H9 (cell line): ENCODE measurements around the gene RTL9. TPM values are rescaled to one million over a fixed set of nuclear protein-coding genes. Genes with fewer than 3 reads are reported as not detected.

Experiments used
- DNase-seq: peaks from one replicate; pipeline ENCODE4 v3.0.0-alpha.2; 2017
- H2AFZ ChIP-seq: one replicate; pipeline ENCODE4 v1.6.1; 2013; ENCODE audit warnings: mild to moderate bottlenecking, low read length, control low read depth, moderate library complexity
- H2AK5ac ChIP-seq: 2 replicates; pipeline ENCODE4 v1.6.1; 2013; ENCODE audit warnings: low read length, control low read depth, mixed read lengths; ENCODE audit not compliant: insufficient read length
- H2BK120ac ChIP-seq: one replicate; pipeline ENCODE4 v1.6.1; 2013; ENCODE audit warnings: low read depth, mild to moderate bottlenecking, low read length, control low read depth, inconsistent platforms; ENCODE audit not compliant: poor library complexity, severe bottlenecking
- H2BK12ac ChIP-seq: 2 replicates; pipeline ENCODE4 v1.6.1; 2013; ENCODE audit warnings: low read length, control low read depth, mixed read lengths, low read depth; ENCODE audit not compliant: insufficient read length
- H2BK15ac ChIP-seq: 2 replicates; pipeline ENCODE4 v1.6.1; 2013; ENCODE audit warnings: low read depth, low read length, control low read depth
- H2BK20ac ChIP-seq: one replicate; pipeline ENCODE4 v1.6.1; 2013; ENCODE audit warnings: low read depth, mild to moderate bottlenecking, low read length, control low read depth, inconsistent platforms; ENCODE audit not compliant: poor library complexity, severe bottlenecking
- H2BK5ac ChIP-seq: 2 replicates; pipeline ENCODE4 v1.6.1; 2013; ENCODE audit warnings: low read length, control low read depth, mixed read lengths; ENCODE audit not compliant: insufficient read length
- H3K14ac ChIP-seq: 2 replicates; pipeline ENCODE4 v1.6.1; 2013; ENCODE audit warnings: low read length, control low read depth; ENCODE audit not compliant: insufficient read depth
- H3K18ac ChIP-seq: 2 replicates; pipeline ENCODE4 v1.6.1; 2013; ENCODE audit warnings: low read depth, mild to moderate bottlenecking, mixed read lengths, low read length, control low read depth; ENCODE audit not compliant: insufficient read length
- H3K23ac ChIP-seq: 2 replicates; pipeline ENCODE4 v1.6.1; 2013; ENCODE audit warnings: low read length, control low read depth, mixed read lengths, low read depth; ENCODE audit not compliant: insufficient read length
- H3K23me2 ChIP-seq: 2 replicates; pipeline ENCODE4 v1.6.1; 2013; ENCODE audit warnings: low read depth, mild to moderate bottlenecking, mixed read lengths, low read length, control low read depth; ENCODE audit not compliant: insufficient read length, poor library complexity, severe bottlenecking
- H3K27ac ChIP-seq: 2 replicates; pipeline ENCODE4 v1.5.1; 2013; ENCODE audit warnings: low read length, control low read depth, mixed read lengths, low read depth; ENCODE audit not compliant: insufficient read length
- H3K27me3 ChIP-seq: 2 replicates; pipeline ENCODE4 v1.6.1; 2013; ENCODE audit warnings: low read length, control low read depth, inconsistent platforms; ENCODE audit not compliant: insufficient read depth
- H3K4ac ChIP-seq: 2 replicates; pipeline ENCODE4 v1.6.1; 2013; ENCODE audit warnings: low read depth, mild to moderate bottlenecking, control low read depth, inconsistent platforms, low read length, moderate library complexity
- H3K4me1 ChIP-seq: 2 replicates; pipeline ENCODE4 v1.6.1; 2013; ENCODE audit warnings: low read length, control low read depth, inconsistent platforms; ENCODE audit not compliant: insufficient read depth
- H3K4me2 ChIP-seq: 2 replicates; pipeline ENCODE4 v1.6.1; 2013; ENCODE audit warnings: low read length, control low read depth, mixed read lengths; ENCODE audit not compliant: insufficient read length, insufficient read depth
- H3K56ac ChIP-seq: 2 replicates; pipeline ENCODE4 v1.6.1; 2013; ENCODE audit warnings: low read depth, mild to moderate bottlenecking, mixed read lengths, low read length, control low read depth; ENCODE audit not compliant: insufficient read length
- H3K79me1 ChIP-seq: 2 replicates; pipeline ENCODE4 v1.6.1; 2013; ENCODE audit warnings: low read depth, mild to moderate bottlenecking, moderate library complexity, low read length, control low read depth, inconsistent platforms; ENCODE audit not compliant: insufficient read depth, poor library complexity, severe bottlenecking
- H3K79me2 ChIP-seq: 2 replicates; pipeline ENCODE4 v1.6.1; 2013; ENCODE audit warnings: low read length, control low read depth, inconsistent platforms; ENCODE audit not compliant: insufficient read depth
- H3K9ac ChIP-seq: 2 replicates; pipeline ENCODE4 v1.6.1; 2013; ENCODE audit warnings: low read length, control low read depth, mixed read lengths; ENCODE audit not compliant: insufficient read length; ENCODE audit errors: extremely low read depth
- H3K9me3 ChIP-seq: one replicate; pipeline ENCODE4 v1.6.1; 2013; ENCODE audit warnings: low read depth, low read length, inconsistent platforms; ENCODE audit not compliant: control insufficient read depth
- H3T11ph ChIP-seq: one replicate; pipeline ENCODE4 v1.6.1; 2013; ENCODE audit warnings: mild to moderate bottlenecking, low read length, control low read depth, inconsistent platforms
- H4K20me1 ChIP-seq: one replicate; pipeline ENCODE4 v1.6.1; 2013; ENCODE audit not compliant: control insufficient read depth, insufficient read length, insufficient read depth
- H4K5ac ChIP-seq: 2 replicates; pipeline ENCODE4 v1.6.1; 2013; ENCODE audit warnings: low read depth, mild to moderate bottlenecking, mixed read lengths, low read length, control low read depth; ENCODE audit not compliant: insufficient read length
- H4K8ac ChIP-seq: replicated peaks from 2 replicates; pipeline ENCODE4 v1.6.1; 2013; ENCODE audit warnings: low read length, control low read depth, mixed read lengths, low read depth; ENCODE audit not compliant: insufficient read length
- H4K91ac ChIP-seq: 2 replicates; pipeline ENCODE4 v1.6.1; 2013; ENCODE audit warnings: low read depth, mild to moderate bottlenecking, moderate library complexity, mixed read lengths, low read length, control low read depth; ENCODE audit not compliant: insufficient read length
- H3K27ac Mint-ChIP-seq, 3 experiments: 2 replicates in 2 of 3; 3 replicates in 1 of 3; pipeline ENCODE4 v1.8.0; 2020 to 2021; ENCODE audit warnings: mixed read lengths in 3 of 3, mild to moderate bottlenecking in 1 of 3, moderate library complexity in 1 of 3
- H3K27me3 Mint-ChIP-seq: 2 replicates; pipeline ENCODE4 v1.8.0; 2021; ENCODE audit warnings: low read depth, mild to moderate bottlenecking, moderate library complexity, mixed read lengths
- H3K36me3 Mint-ChIP-seq, 3 experiments: 2 replicates in 2 of 3; 3 replicates in 1 of 3; pipeline ENCODE4 v1.8.0; 2020 to 2021; ENCODE audit warnings: low read depth in 3 of 3, mixed read lengths in 3 of 3; ENCODE audit not compliant: insufficient read depth in 1 of 3
- H3K4me1 Mint-ChIP-seq, 2 experiments: 2 replicates each; pipeline ENCODE4 v1.8.0; 2020; ENCODE audit warnings: mixed read lengths in 2 of 2
- H3K4me3 Mint-ChIP-seq, 2 experiments: 2 replicates in 1 of 2; 3 replicates in 1 of 2; pipeline ENCODE4 v1.8.0; 2020 to 2021; ENCODE audit warnings: mild to moderate bottlenecking in 2 of 2, mixed read lengths in 2 of 2, moderate library complexity in 1 of 2
- H3K9me3 Mint-ChIP-seq, 2 experiments: 2 replicates in 1 of 2; 3 replicates in 1 of 2; pipeline ENCODE4 v1.8.0; 2020; ENCODE audit warnings: mild to moderate bottlenecking in 2 of 2, mixed read lengths in 2 of 2, moderate library complexity in 1 of 2
- CTCF ChIP-seq: fragments of 200-600 bp; sonication (generic); conservative IDR thresholded peaks from 3 replicates; pipeline ENCODE4 v1.8.0; 2021; ENCODE audit warnings: antibody characterized with exemption, mild to moderate bottlenecking
- WGBS: extraction: QIAGEN DNeasy Blood & Tissue Kit; methylation state at CpG from one replicate; pipeline ENCODE4 v1.1.7; 2013; ENCODE audit warnings: missing lambda C conversion rate, low lambda C conversion rate, mixed read lengths; ENCODE audit not compliant: insufficient read length; ENCODE audit errors: extremely low coverage; 5-methylcytosine and 5-hydroxymethylcytosine counted together
- total RNA-seq: library from RNA; stranded (reverse); gene quantifications from 2 replicates; pipeline ENCODE4 v1.2.1, GENCODE V29; 2021

RTL9 gene
- total RNA-seq, 1 experiment from 2014 or later, result 0.13 TPM

GRCh38 chrX:110310896-110311295 is 47.8 kb upstream of the RTL9 start:
- Histone ChIP-seq H4K5ac (no peak overlapping the region), H2BK12ac (no peak overlapping the region), H4K8ac (no peak overlapping the region), H3K79me1 (no peaks in the 10 kb centered on the region), H3K23ac (no peak overlapping the region), H3T11ph (no peak overlapping the region), H3K4me2 (no peak overlapping the region), H2BK120ac (no peak overlapping the region), H3K27ac (no peak overlapping the region), H4K91ac (no peak overlapping the region), H3K79me2 (peaks cover 29% of the 10 kb centered on the region; the same call in 1 of the 2 replicates), H2BK15ac (no peak overlapping the region), H3K18ac (no peak overlapping the region), H3K9me3 (no peaks in the 10 kb centered on the region), H3K14ac (no peak overlapping the region), H2AK5ac (no peak overlapping the region), H3K4me1 (peaks cover 18% of the 10 kb centered on the region), H2BK5ac (no peak overlapping the region), H3K56ac (no peak overlapping the region), H3K23me2 (no peaks in the 10 kb centered on the region), H2AFZ (no peak overlapping the region), H3K27me3 (no peaks in the 10 kb centered on the region), H2BK20ac (no peak overlapping the region), H4K20me1 (no peaks in the 10 kb centered on the region), H3K4ac (no peak overlapping the region), H3K9ac (no peak overlapping the region)
- no peak for DNase-seq
- Mint-ChIP-seq H3K9me3 (no peaks in the 10 kb centered on the region), H3K36me3 (no peaks in the 10 kb centered on the region), H3K27me3 (no peaks in the 10 kb centered on the region), H3K27ac (no peak overlapping the region), H3K4me3 (no peak overlapping the region; a peak in 1 of 5 replicates), H3K4me1 (peaks cover 72 to 73% of the 10 kb centered on the region in 2 experiments)
- TF ChIP-seq CTCF, result no peak
- no CpG with 5 or more reads among the region's 1 CpG for WGBS
